Glutamatergic neuron (in vitro differentiated cells): ENCODE results near the gene CNOT4. TPM values are rescaled to one million over a fixed set of nuclear protein-coding genes. Genes with fewer than 3 reads are reported as not detected.

ENCODE experiments used
- DNase-seq: peaks from one replicate; pipeline ENCODE4 v3.0.0; 2022
- H3K27ac Mint-ChIP-seq: one replicate; pipeline ENCODE4 v1.8.0; 2020; ENCODE audit warnings: mild to moderate bottlenecking, mixed read lengths, inconsistent platforms; ENCODE audit not compliant: unreplicated experiment
- H3K27me3 Mint-ChIP-seq: one replicate; pipeline ENCODE4 v1.8.0; 2020; ENCODE audit warnings: mild to moderate bottlenecking, moderate library complexity, mixed read lengths, inconsistent platforms; ENCODE audit not compliant: unreplicated experiment
- H3K36me3 Mint-ChIP-seq: one replicate; pipeline ENCODE4 v1.8.0; 2020; ENCODE audit warnings: mild to moderate bottlenecking, mixed read lengths, inconsistent platforms; ENCODE audit not compliant: unreplicated experiment
- H3K4me1 Mint-ChIP-seq: one replicate; pipeline ENCODE4 v1.8.0; 2020; ENCODE audit warnings: mild to moderate bottlenecking, low read depth, mixed read lengths, inconsistent platforms; ENCODE audit not compliant: unreplicated experiment
- H3K4me3 Mint-ChIP-seq: one replicate; pipeline ENCODE4 v1.8.0; 2020; ENCODE audit warnings: mild to moderate bottlenecking, mixed read lengths, inconsistent platforms; ENCODE audit not compliant: unreplicated experiment
- H3K9me3 Mint-ChIP-seq: one replicate; pipeline ENCODE4 v1.8.0; 2020; ENCODE audit warnings: mild to moderate bottlenecking, moderate library complexity, mixed read lengths, inconsistent platforms; ENCODE audit not compliant: unreplicated experiment
- total RNA-seq: library from RNA; stranded (reverse); fragmentation: NEBNext Ultra II Directional; extraction: Animal tissue kit (Norgen Biotek cat#: 25700); gene quantifications from one replicate; pipeline ENCODE4 v1.2.1, GENCODE V29; 2021; ENCODE audit not compliant: unreplicated experiment
- TF ChIP-seq, protein P1 (sequence below): fragments of 200-600 bp; sonication (generic); IDR thresholded peaks from one replicate; pipeline ENCODE4 v1.5.0; 2021; ENCODE audit not compliant: partially characterized antibody, unreplicated experiment

CNOT4 gene
- total RNA-seq, 1 donor from 2014 or later: 25.3 TPM

DNA sequence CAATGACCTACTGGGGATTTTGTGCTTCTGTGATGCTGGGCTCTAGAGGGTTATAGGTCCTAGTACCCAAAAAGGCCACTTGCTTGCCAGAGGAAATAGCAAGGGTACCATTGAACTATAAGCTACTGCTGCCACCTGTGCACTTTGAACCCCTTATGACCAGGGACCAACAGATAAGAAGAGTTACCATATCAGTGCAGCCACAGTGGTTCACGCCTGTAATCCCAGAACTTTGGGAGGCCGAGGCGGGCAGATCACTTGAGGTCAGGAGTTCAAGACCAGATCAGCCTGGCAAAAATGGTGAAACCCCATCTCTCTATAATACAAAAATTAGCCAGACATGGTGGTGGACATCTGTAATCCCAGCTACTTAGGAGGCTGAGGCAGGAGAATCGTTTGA lies 15.5 kb upstream of the CNOT4 start:
- H3K36me3 Mint-ChIP-seq: no peaks in the 10 kb centered on the region
- H3K27ac Mint-ChIP-seq: no peak overlapping the region
- no peak for DNase-seq
- H3K27me3 Mint-ChIP-seq: peaks cover 3% of the 10 kb centered on the region
- H3K9me3 Mint-ChIP-seq: no peaks in the 10 kb centered on the region
- TF ChIP-seq, protein P1, sequence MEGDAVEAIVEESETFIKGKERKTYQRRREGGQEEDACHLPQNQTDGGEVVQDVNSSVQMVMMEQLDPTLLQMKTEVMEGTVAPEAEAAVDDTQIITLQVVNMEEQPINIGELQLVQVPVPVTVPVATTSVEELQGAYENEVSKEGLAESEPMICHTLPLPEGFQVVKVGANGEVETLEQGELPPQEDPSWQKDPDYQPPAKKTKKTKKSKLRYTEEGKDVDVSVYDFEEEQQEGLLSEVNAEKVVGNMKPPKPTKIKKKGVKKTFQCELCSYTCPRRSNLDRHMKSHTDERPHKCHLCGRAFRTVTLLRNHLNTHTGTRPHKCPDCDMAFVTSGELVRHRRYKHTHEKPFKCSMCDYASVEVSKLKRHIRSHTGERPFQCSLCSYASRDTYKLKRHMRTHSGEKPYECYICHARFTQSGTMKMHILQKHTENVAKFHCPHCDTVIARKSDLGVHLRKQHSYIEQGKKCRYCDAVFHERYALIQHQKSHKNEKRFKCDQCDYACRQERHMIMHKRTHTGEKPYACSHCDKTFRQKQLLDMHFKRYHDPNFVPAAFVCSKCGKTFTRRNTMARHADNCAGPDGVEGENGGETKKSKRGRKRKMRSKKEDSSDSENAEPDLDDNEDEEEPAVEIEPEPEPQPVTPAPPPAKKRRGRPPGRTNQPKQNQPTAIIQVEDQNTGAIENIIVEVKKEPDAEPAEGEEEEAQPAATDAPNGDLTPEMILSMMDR: no peak
- no peak overlapping the region for H3K4me3 Mint-ChIP-seq
- H3K4me1 Mint-ChIP-seq: no peaks in the 10 kb centered on the region

- H3K9me3 Mint-ChIP-seq: no peaks in the 10 kb centered on the region
- no peaks in the 10 kb centered on the region for H3K27me3 Mint-ChIP-seq
- H3K27ac Mint-ChIP-seq: no peak overlapping the region
- H3K4me1 Mint-ChIP-seq: no peaks in the 10 kb centered on the region
- no peak for DNase-seq
- no peaks in the 10 kb centered on the region for H3K36me3 Mint-ChIP-seq
- TF ChIP-seq, protein P1: no peak
- H3K4me3 Mint-ChIP-seq: no peak overlapping the region
These were observed 13.2 kb upstream of the CNOT4 start for GRCh38 chr7:135523146-135523545.

DNA sequence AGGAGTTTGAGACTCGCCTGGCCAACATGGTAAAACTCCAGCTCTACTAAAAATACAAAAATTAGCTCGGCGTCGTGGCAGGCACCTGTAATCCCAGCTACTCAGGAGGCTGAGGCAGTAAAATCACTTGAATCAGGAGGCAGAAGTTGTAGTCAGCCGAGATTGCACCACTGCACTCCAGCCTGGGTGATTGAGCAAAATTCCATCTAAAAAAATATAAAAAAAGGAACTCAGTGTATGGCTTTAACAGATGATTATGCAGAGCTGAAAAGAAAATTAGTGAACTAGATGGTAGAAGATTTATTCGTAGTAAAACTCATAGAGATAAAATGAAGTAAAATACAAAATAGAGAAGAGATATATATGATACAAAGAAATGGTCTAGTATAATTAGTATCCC lies 12.6 kb upstream of the CNOT4 start:
- H3K27me3 Mint-ChIP-seq: no peaks in the 10 kb centered on the region
- no peaks in the 10 kb centered on the region for H3K9me3 Mint-ChIP-seq
- DNase-seq: no peak
- no peak overlapping the region for H3K27ac Mint-ChIP-seq
- H3K4me3 Mint-ChIP-seq: no peak overlapping the region
- TF ChIP-seq, protein P1: no peak
- no peaks in the 10 kb centered on the region for H3K4me1 Mint-ChIP-seq
- H3K36me3 Mint-ChIP-seq: no peaks in the 10 kb centered on the region

- TF ChIP-seq, protein P1: no peak
- Mint-ChIP-seq H3K4me3 (no peak overlapping the region), H3K27ac (no peak overlapping the region), H3K27me3 (no peaks in the 10 kb centered on the region), H3K9me3 (no peaks in the 10 kb centered on the region), H3K4me1 (no peaks in the 10 kb centered on the region), H3K36me3 (no peaks in the 10 kb centered on the region)
- no peak for DNase-seq
These were observed 10.0 kb upstream of the CNOT4 start for GRCh38 chr7:135519871-135520270.

DNA sequence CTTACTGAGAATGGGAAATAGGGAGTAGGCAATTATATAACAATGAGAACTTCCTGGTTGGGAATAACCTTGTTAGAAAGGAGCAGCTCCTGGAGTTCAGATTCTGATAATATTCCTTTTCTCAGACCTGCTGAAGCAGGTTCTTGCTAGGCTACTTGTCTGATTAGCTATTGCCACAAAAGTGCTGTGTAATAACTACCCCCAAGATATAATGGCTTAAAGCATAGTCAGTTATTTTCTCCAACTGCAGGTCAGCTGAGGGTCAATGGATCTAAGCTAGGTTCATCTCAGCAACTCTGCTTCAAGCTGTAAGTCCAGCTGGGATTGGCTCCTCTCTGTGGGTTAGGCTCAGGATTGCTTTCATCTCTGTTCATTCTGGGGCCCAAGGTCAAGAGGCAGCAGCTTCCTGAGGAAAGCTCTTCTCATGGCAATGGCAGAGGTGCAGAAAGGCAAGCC lies 9.4 kb upstream of the CNOT4 start:
- Mint-ChIP-seq H3K27me3 (no peaks in the 10 kb centered on the region), H3K9me3 (no peaks in the 10 kb centered on the region), H3K27ac (no peak overlapping the region), H3K36me3 (no peaks in the 10 kb centered on the region), H3K4me3 (no peak overlapping the region), H3K4me1 (no peaks in the 10 kb centered on the region)
- no peak for DNase-seq
- TF ChIP-seq, protein P1: no peak
